Neural crest cell (in vitro differentiated cells): Measurements from ENCODE around the gene FXYD4. TPM values are rescaled to one million over a fixed set of nuclear protein-coding genes. Genes with fewer than 3 reads are reported as not detected.

ENCODE experiments used
- DNase-seq: peaks from one replicate; pipeline ENCODE4 v3.0.0; 2021; ENCODE audit warnings: low read depth, mixed read lengths, low spot score
- H3K27ac Mint-ChIP-seq: one replicate; pipeline ENCODE4 v1.8.0; 2021; ENCODE audit warnings: mild to moderate bottlenecking, mixed read lengths; ENCODE audit not compliant: unreplicated experiment
- H3K27me3 Mint-ChIP-seq: 2 replicates; pipeline ENCODE4 v1.8.0; 2021; ENCODE audit warnings: low read depth, mild to moderate bottlenecking, mixed read lengths
- H3K36me3 Mint-ChIP-seq: 2 replicates; pipeline ENCODE4 v1.8.0; 2021; ENCODE audit warnings: low read depth, mild to moderate bottlenecking, mixed read lengths
- H3K4me1 Mint-ChIP-seq: 2 replicates; pipeline ENCODE4 v1.8.0; 2021; ENCODE audit warnings: mixed read lengths
- H3K4me3 Mint-ChIP-seq: one replicate; pipeline ENCODE4 v1.8.0; 2021; ENCODE audit warnings: mild to moderate bottlenecking, mixed read lengths
- H3K9me3 Mint-ChIP-seq: 2 replicates; pipeline ENCODE4 v1.8.0; 2021; ENCODE audit warnings: mixed read lengths
- total RNA-seq: library from RNA; stranded (reverse); gene quantifications from 2 replicates; pipeline ENCODE4 v1.2.1, GENCODE V29; 2021
- TF ChIP-seq, protein P1 (sequence below): fragments of 200-600 bp; sonication (generic); conservative IDR thresholded peaks from 2 replicates; pipeline ENCODE4 v1.5.0; 2021; ENCODE audit warnings: antibody characterized with exemption, mild to moderate bottlenecking

FXYD4 gene
- total RNA-seq, 1 donor from 2014 or later, result not detected

DNA sequence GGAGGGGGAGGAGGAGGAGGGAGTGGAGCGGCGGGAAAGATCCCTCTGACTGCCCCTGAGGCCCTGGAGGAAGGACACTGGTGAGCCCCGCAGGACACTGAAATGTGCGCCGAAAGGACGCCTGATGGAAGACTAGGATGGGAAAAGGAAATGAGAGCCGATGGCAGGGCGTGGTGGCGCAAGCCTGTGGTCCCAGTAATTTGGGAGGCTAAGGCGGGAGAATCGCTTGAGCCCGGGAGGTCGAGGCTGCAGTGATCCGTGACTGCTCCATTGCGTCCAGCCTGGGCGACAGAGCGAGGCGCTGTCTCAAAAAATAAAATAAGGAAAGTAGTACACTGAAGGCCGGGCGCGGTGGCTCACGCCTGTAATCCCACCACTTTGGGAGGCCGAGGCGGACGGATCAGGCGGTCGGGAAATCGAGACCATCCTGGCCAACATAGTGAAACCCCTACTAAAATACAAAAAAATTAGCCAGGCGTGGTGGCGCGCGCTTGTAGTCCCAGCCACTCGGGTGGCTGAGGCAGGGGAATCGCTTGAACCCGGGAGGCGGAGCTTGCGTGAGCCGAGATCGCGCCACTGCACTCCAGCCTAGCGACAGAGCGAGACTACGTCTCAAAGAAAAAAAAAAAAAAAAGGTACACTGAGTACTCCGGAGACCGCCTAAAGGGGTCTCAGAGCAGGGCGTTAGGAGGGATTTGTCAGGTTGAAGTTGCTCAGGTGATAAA, 38.1 kb downstream of the FXYD4 start:
- no peaks in the 10 kb centered on the region for H3K36me3 Mint-ChIP-seq
- peak overlapping the region; percentile 97 for H3K4me3 Mint-ChIP-seq
- DNase-seq, result peak; percentile 14
- no peaks in the 10 kb centered on the region for H3K27me3 Mint-ChIP-seq
- peak overlapping the region; percentile 99 for H3K27ac Mint-ChIP-seq
- peaks cover 30% of the 10 kb centered on the region for H3K4me1 Mint-ChIP-seq
- TF ChIP-seq, protein P1, sequence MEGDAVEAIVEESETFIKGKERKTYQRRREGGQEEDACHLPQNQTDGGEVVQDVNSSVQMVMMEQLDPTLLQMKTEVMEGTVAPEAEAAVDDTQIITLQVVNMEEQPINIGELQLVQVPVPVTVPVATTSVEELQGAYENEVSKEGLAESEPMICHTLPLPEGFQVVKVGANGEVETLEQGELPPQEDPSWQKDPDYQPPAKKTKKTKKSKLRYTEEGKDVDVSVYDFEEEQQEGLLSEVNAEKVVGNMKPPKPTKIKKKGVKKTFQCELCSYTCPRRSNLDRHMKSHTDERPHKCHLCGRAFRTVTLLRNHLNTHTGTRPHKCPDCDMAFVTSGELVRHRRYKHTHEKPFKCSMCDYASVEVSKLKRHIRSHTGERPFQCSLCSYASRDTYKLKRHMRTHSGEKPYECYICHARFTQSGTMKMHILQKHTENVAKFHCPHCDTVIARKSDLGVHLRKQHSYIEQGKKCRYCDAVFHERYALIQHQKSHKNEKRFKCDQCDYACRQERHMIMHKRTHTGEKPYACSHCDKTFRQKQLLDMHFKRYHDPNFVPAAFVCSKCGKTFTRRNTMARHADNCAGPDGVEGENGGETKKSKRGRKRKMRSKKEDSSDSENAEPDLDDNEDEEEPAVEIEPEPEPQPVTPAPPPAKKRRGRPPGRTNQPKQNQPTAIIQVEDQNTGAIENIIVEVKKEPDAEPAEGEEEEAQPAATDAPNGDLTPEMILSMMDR, result no peak
- no peaks in the 10 kb centered on the region for H3K9me3 Mint-ChIP-seq

DNA sequence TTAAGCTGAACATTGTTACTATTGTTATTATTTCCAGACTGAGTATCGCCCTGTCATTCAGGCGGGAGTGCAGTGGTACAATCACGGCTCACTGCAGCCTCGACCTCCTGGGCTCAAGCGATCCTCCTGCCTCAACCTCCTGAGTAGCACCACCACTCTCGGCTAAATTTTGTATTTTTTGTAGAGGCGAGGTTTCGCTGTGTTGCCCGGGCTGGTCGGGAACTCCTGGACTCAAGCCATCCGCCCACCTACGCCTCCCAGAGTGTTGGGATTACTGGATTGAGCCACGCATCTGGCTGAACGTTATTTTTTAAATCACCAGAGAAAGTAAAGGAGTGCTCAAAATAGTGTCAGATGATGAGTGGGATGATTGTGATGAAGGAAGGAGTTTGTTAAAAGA, 38.9 kb downstream of the FXYD4 start:
- H3K27me3 Mint-ChIP-seq, result no peaks in the 10 kb centered on the region
- peaks cover 26% of the 10 kb centered on the region for H3K4me1 Mint-ChIP-seq
- peak overlapping the region; percentile 97 for H3K4me3 Mint-ChIP-seq
- H3K9me3 Mint-ChIP-seq, result no peaks in the 10 kb centered on the region
- TF ChIP-seq, protein P1, result no peak
- DNase-seq, result no peak
- no peak overlapping the region for H3K27ac Mint-ChIP-seq
- no peaks in the 10 kb centered on the region for H3K36me3 Mint-ChIP-seq

DNA sequence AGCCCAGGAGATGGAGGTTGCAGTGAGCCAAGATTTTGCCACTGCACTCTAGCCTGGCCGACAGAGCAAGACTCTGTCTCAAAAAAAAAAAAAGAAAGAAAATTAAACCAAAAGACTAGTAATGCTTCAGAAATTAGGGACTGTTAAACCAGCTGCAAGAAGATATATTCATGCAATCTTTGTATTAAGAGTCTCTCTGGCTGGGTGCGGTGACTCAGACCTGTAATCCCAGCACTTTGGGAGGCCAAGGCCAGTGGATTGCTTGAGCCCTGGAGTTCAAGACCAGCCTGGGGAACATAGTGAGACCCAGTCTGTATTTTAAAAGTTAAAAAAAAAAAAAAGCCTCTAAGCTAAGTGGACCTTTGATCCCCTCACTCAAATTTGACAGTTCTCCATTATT, 40.1 kb downstream of the FXYD4 start:
- Mint-ChIP-seq H3K36me3 (no peaks in the 10 kb centered on the region), H3K27me3 (no peaks in the 10 kb centered on the region), H3K9me3 (no peaks in the 10 kb centered on the region), H3K4me3 (peak overlapping the region; percentile 34), H3K4me1 (peaks cover 21% of the 10 kb centered on the region), H3K27ac (no peak overlapping the region)
- TF ChIP-seq, protein P1, result no peak
- DNase-seq, result no peak

DNA sequence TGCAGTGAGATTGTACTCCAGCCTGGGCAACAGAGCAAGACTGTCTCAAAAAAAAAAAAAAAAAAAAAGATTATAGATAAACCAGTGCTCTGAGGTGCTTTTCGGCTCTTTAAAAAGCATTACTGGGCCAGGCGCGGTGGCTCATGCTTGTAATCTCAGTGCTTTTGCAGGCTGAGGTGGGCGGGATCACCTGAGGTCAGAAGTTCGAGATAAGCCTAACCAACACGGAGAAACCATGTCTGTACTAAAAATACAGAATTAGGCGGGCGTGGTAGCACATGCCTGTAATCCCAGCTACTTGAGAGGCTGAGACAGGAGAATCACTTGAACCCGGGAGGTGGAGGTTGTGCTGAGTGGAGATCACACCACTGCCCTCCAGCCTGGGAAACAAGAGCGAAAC, 44.1 kb downstream of the FXYD4 start:
- Mint-ChIP-seq H3K4me1 (peaks cover 9% of the 10 kb centered on the region), H3K36me3 (no peaks in the 10 kb centered on the region), H3K27me3 (no peaks in the 10 kb centered on the region), H3K4me3 (no peak overlapping the region), H3K9me3 (no peaks in the 10 kb centered on the region), H3K27ac (no peak overlapping the region)
- no peak for DNase-seq
- TF ChIP-seq, protein P1, result no peak

DNA sequence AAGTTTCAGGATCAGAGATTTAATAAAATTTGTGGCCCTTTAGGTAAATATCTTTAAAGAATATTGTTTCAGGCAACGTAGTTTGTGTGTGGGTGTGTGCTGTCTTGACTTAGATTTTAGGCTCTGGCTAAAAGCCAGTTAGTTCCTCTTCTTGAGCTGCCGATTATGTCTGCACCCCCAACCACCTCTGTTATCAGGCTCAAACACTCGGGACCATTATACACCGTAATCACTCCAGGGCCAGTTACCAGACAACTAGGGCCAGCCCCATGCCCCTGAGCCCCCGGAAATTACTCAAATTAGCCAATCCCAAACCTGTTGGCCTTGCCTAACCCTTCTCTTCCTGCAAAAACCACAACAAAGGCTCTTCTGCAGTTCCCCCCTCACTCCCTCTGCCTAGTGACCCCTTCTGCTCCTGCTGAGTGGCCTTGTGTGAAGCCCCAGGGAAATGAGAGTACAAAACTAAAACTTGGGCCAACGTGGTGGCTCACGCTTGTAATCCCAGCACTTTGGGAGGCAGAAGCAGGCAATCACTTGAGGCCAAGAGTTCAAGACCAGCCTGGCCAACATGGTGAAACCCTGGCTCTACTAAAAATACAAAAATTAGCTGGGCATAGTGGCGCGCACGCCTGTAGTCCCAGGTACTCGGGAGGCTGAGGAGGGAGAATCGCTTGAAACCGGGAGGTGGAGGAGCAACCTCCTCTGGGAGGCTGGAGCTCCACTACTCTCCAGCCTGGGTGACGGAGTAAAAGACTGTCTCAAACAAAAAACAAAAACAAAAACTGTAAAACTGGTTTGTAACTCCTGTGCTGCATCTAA, 46.7 kb downstream of the FXYD4 start:
- Mint-ChIP-seq H3K4me1 (peaks cover 20% of the 10 kb centered on the region), H3K27me3 (no peaks in the 10 kb centered on the region), H3K36me3 (no peaks in the 10 kb centered on the region), H3K9me3 (no peaks in the 10 kb centered on the region), H3K4me3 (peak overlapping the region; percentile 47), H3K27ac (no peak overlapping the region)
- TF ChIP-seq, protein P1, result no peak
- DNase-seq, result no peak
